Sigmoid colon (tissue), 7 donors: ENCODE measurements around the gene FURIN. TPM values are rescaled to one million over a fixed set of nuclear protein-coding genes. Genes with fewer than 3 reads are reported as not detected.

ENCODE experiments used
- DNase-seq: peaks from one replicate; pipeline ENCODE4 v3.0.0-alpha.2; 2019
- H3K27ac ChIP-seq, 4 donors: fragments of 200-600 bp; sonication (generic); one replicate each; pipeline ENCODE4 v1.5.1; 2016 to 2019; ENCODE audit warnings: mild to moderate bottlenecking in 1 of 4
- H3K27me3 ChIP-seq, 3 donors: fragments of 200-600 bp; sonication (generic); one replicate each; pipeline ENCODE4 v1.5.1; 2019; ENCODE audit warnings: mild to moderate bottlenecking in 1 of 3
- H3K36me3 ChIP-seq, 4 donors: fragments of 200-600 bp; sonication (generic); one replicate each; pipeline ENCODE4 v1.5.1; 2016 to 2019
- H3K4me1 ChIP-seq, 4 donors: fragments of 200-600 bp; sonication (generic); one replicate each; pipeline ENCODE4 v1.5.1; 2017 to 2019
- H3K4me3 ChIP-seq, 4 donors: fragments of 200-600 bp; sonication (generic); one replicate each; pipeline ENCODE4 v1.5.1; 2017 to 2019; ENCODE audit warnings: mild to moderate bottlenecking in 2 of 4, moderate library complexity in 1 of 4
- H3K9me3 ChIP-seq, 4 donors: fragments of 200-600 bp in 3 of 4; sonication (generic) in 3 of 4; one replicate each; pipeline versions ENCODE4 v1.5.1 to v1.6.1; 2013 to 2019
- EP300 ChIP-seq, 4 donors: sonication (generic); formaldehyde crosslinking; IDR thresholded peaks; one replicate each; pipeline ENCODE4 v1.6.1; 2017; ENCODE audit warnings: antibody characterized with exemption in 4 of 4
- POLR2A ChIP-seq, 2 donors: fragments of 450-650 bp; IDR thresholded peaks; one replicate each; pipeline ENCODE4 v1.6.1; 2016; ENCODE audit warnings: antibody characterized with exemption in 2 of 2, mild to moderate bottlenecking in 2 of 2, moderate library complexity in 2 of 2
- POLR2AphosphoS5 ChIP-seq, 4 donors: sonication (generic); formaldehyde crosslinking; IDR thresholded peaks; one replicate each; pipeline ENCODE4 v1.6.1; 2017; ENCODE audit warnings: antibody characterized with exemption in 4 of 4
- whole genome bisulfite sequencing, 2 donors: extraction: QIAGEN DNeasy Blood & Tissue Kit; methylation state at CpG; one replicate each; pipeline ENCODE4 v1.1.7; 2013; 5-methylcytosine and 5-hydroxymethylcytosine counted together
- intact Hi-C: fragments of 100-400 bp; cut with DNase I; formaldehyde crosslinking; loops from one replicate; pipeline ENCODE4 v1.15.1; 2023
- polyA plus RNA-seq, 3 donors: library from polyadenylated mRNA; stranded (reverse); fragments of 200-250 nt; gene quantifications; one replicate each; pipeline ENCODE4 v1.2.3, GENCODE V29; 2013
- small RNA-seq, 3 donors: library from RNA; depleted of rRNA; stranded (forward); fragments of <200 nt; gene quantifications; one replicate each; pipeline ENCODE3, GENCODE V24; 2016
- total RNA-seq, 4 donors: library from RNA; depleted of rRNA; stranded (reverse); fragments of >200 nt; gene quantifications; one replicate each; pipeline ENCODE4 v1.1.0, GENCODE V29; 2016
- TF ChIP-seq, protein P1 (sequence below), 4 experiments: fragments of 450-650 bp in 3 of 4; fragments of 200-600 bp in 1 of 4; IDR thresholded peaks; one replicate each; pipeline ENCODE4 v1.5.1; 2016 to 2019; ENCODE audit warnings: antibody characterized with exemption in 4 of 4, mild to moderate bottlenecking in 3 of 4, moderate library complexity in 2 of 4
- donor health status: healthy with polysubstance abuse.
- donor health status: Bipolar disorder and iron deficiency.
- donor health status: healthy.

FURIN gene
- total and polyA plus RNA-seq, 7 donors = 21.0 to 69.2 (median 24.6) TPM

GRCh38 chr15:90931575-90931827 lies 63.1 kb downstream of the FURIN start:
- TF ChIP-seq POLR2A (IDR thresholded peaks at IDR 0.05) (no peak), EP300 (IDR thresholded peaks at IDR 0.05) (no peak), POLR2AphosphoS5 (IDR thresholded peaks at IDR 0.05) (no peak)
- TF ChIP-seq, protein P1, sequence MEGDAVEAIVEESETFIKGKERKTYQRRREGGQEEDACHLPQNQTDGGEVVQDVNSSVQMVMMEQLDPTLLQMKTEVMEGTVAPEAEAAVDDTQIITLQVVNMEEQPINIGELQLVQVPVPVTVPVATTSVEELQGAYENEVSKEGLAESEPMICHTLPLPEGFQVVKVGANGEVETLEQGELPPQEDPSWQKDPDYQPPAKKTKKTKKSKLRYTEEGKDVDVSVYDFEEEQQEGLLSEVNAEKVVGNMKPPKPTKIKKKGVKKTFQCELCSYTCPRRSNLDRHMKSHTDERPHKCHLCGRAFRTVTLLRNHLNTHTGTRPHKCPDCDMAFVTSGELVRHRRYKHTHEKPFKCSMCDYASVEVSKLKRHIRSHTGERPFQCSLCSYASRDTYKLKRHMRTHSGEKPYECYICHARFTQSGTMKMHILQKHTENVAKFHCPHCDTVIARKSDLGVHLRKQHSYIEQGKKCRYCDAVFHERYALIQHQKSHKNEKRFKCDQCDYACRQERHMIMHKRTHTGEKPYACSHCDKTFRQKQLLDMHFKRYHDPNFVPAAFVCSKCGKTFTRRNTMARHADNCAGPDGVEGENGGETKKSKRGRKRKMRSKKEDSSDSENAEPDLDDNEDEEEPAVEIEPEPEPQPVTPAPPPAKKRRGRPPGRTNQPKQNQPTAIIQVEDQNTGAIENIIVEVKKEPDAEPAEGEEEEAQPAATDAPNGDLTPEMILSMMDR (IDR thresholded peaks at IDR 0.05) = no peak
- peak overlapping the region in 3 of 4 donors; percentile 67 to 79 (median 73) for H3K4me3 ChIP-seq
- H3K4me1 ChIP-seq = peaks cover 0 to 51% (median 48%) of the 10 kb centered on the region in 4 donors
- no peaks in the 10 kb centered on the region for H3K36me3 ChIP-seq
- no peak for DNase-seq
- H3K27ac ChIP-seq = peak overlapping the region; percentile 85 to 92 (median 90)
- WGBS, 2 donors = 13 to 26% methylated on average over 6 of the region's 6 CpGs
- H3K27me3 ChIP-seq = no peaks in the 10 kb centered on the region
- H3K9me3 ChIP-seq = no peaks in the 10 kb centered on the region
- intact Hi-C loops = loop anchor here (5.0 kb wide), 1 partner anchor 284 kb away; no protein-coding TSS in a partner anchor

DNA sequence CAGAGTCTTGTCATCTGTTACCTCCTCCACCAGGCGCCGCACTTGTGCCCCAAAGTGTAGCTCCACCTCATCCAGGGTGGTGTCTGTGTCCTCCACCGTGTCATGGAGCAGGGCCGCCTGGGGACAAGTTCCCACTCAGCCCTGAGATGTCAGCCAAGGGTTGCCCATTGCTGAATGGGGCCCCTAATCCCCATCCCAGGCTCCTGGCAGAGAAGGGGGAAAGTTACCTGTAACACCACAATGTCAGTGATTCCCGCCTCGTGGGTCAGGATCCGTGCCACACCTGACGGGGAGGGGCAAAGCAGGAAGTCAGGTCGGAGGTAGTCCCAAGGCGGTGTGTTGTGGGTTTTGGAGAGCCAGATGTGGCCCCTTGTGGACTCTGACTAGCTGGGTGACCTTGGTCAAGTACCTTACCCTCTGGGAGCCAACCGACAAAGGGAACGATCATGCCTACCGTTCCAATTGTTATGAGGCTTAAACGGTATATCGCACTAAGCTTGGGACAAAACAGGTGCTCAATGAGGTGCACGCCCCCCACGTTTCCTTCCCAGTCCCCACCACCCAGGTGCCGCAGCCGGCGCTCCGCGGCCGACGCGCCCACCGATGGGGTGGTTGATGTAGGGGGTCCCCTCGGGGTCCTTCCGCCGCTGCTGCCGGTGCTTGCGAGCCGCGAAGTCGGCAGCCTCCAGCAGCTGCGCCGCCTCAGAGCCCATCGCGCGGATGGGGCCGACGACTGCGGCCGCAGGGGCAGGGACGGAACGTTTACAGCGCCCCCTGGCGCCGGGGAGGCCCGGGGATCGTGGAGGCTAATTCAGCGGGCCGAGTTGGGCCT lies 63.7 kb downstream of the FURIN start, which contains the start of gene HDDC3:
Gene HDDC3, minus strand, starts transcription at position 722 of the 832 bp plus-strand sequence. Its CDS starts 9 bp downstream, at position 713.
- Histone ChIP-seq H3K27ac (peak within 1 kb of the TSS; percentile 85 to 92 (median 90)), H3K4me3 (peak within 1 kb of the TSS; percentile 67 to 79 (median 74)), H3K4me1 (peaks cover 0 to 56% (median 52%) of the 10 kb centered on the region in 4 donors), H3K9me3 (no peaks in the 10 kb centered on the region), H3K27me3 (no peaks in the 10 kb centered on the region), H3K36me3 (peaks cover 0 to 5% (median 0%) of the 10 kb centered on the region in 4 donors)
- peak; percentile 94 for DNase-seq
- TF ChIP-seq POLR2A (IDR thresholded peaks at IDR 0.05) (peak; percentile 22 to 28), EP300 (IDR thresholded peaks at IDR 0.05) (no peak), POLR2AphosphoS5 (IDR thresholded peaks at IDR 0.05) (peak; percentile 55 to 89 (median 77))
- TF ChIP-seq, protein P1 (IDR thresholded peaks at IDR 0.05) = peak in 3 of 4 experiments; percentile 80 to 93 (median 81)
- intact Hi-C loops = loop anchor here (1.0 to 5.0 kb wide), 2 partner anchors 30 to 285 kb away; no protein-coding TSS in a partner anchor
- WGBS, 2 donors = 0 to 1% methylated on average over 52 of the region's 52 CpGs

DNA sequence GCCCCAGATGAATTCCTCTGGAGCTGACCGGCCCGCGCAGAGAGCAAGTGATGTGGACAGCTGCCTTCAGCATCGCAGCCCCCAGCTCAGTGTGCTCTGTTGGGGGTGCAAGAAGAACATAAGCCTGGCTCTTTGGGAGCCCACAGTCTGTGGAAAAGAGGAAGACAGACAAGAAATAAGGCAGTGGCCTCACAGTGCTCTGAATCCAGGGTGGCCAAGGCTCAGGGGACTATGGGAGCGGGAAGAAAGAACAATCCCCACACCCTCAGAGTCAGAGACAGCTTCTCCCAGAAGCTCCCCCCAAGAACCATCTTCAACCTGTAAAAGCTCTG lies 64.2 kb downstream of the FURIN start:
- DNase-seq = no peak
- H3K9me3 ChIP-seq = no peaks in the 10 kb centered on the region
- H3K27ac ChIP-seq = peak overlapping the region; percentile 85 to 92 (median 90)
- no peaks in the 10 kb centered on the region for H3K27me3 ChIP-seq
- WGBS, 2 donors = 17 to 20% methylated on average over 5 of the region's 5 CpGs
- H3K4me1 ChIP-seq = peaks cover 0 to 58% (median 53%) of the 10 kb centered on the region in 4 donors
- peak overlapping the region in 3 of 4 donors; percentile 67 to 79 (median 73) for H3K4me3 ChIP-seq
- H3K36me3 ChIP-seq = peaks cover 0 to 7% (median 0%) of the 10 kb centered on the region in 4 donors
- TF ChIP-seq POLR2A (IDR thresholded peaks at IDR 0.05) = no peak
- TF ChIP-seq, protein P1 (IDR thresholded peaks at IDR 0.05) = peak in 1 of 4 experiments; percentile 64
- intact Hi-C loops = loop anchor here (1.0 to 5.0 kb wide), 2 partner anchors 30 to 285 kb away; no protein-coding TSS in a partner anchor

Small RNAs within 50 kb of the gene (small RNA-seq; reads per million reads assigned to genes)
- 0 reads per million in 3 donors for gene RN7SL363P

Other genes starting within 250 kb of the FURIN start
- gene BLM, start 151.2 kb upstream of the FURIN start, total RNA-seq = under 1 TPM in 3 of 4 donors, not detected in 1; 0.54 to 0.99 (median 0.71) TPM
- 1 to 10 TPM in 2 of 3 donors, under 1 TPM in 1; 0.60 to 6.2 (median 3.0) TPM for gene BLM, start 151.2 kb upstream of the FURIN start, polyA plus RNA-seq
- 10 to 100 TPM; 28.0 to 35.5 (median 30.4) TPM for gene FES, start 15.9 kb downstream of the FURIN start, total RNA-seq
- gene FES, start 15.9 kb downstream of the FURIN start, polyA plus RNA-seq = 10 to 100 TPM in 1 of 3 donors, 1 to 10 TPM in 2; 4.9 to 17.6 (median 7.2) TPM
- gene MAN2A2, start 34.7 kb downstream of the FURIN start, total RNA-seq = 10 to 100 TPM; 27.2 to 57.6 (median 38.4) TPM
- 10 to 100 TPM in 1 of 3 donors, 1 to 10 TPM in 2; 3.7 to 31.0 (median 4.8) TPM for gene MAN2A2, start 34.7 kb downstream of the FURIN start, polyA plus RNA-seq
- gene HDDC3, start 64.0 kb downstream of the FURIN start, total RNA-seq = 10 to 100 TPM in 1 of 4 donors, 1 to 10 TPM in 3; 5.2 to 10.7 (median 7.0) TPM
- gene HDDC3, start 64.0 kb downstream of the FURIN start, polyA plus RNA-seq = 10 to 100 TPM; 19.1 to 27.0 (median 24.0) TPM
- 10 to 100 TPM; 36.0 to 63.5 (median 60.2) TPM for gene UNC45A, start 66.7 kb downstream of the FURIN start, total RNA-seq
- gene UNC45A, start 66.7 kb downstream of the FURIN start, polyA plus RNA-seq = 10 to 100 TPM; 28.8 to 50.4 (median 31.4) TPM
- gene RCCD1, start 86.3 kb downstream of the FURIN start, total RNA-seq = 1 to 10 TPM; 5.2 to 8.0 (median 6.7) TPM
- 10 to 100 TPM in 1 of 3 donors, 1 to 10 TPM in 2; 4.2 to 11.8 (median 6.7) TPM for gene RCCD1, start 86.3 kb downstream of the FURIN start, polyA plus RNA-seq
- gene PRC1, start 125.9 kb downstream of the FURIN start, total RNA-seq = 10 to 100 TPM in 1 of 4 donors, 1 to 10 TPM in 3; 1.8 to 13.8 (median 6.4) TPM
- gene PRC1, start 125.9 kb downstream of the FURIN start, polyA plus RNA-seq = 10 to 100 TPM in 2 of 3 donors, 1 to 10 TPM in 1; 4.8 to 44.2 (median 12.3) TPM
- 1 to 10 TPM; 6.6 to 9.3 (median 7.6) TPM for gene VPS33B, start 154.0 kb downstream of the FURIN start, total RNA-seq
- gene VPS33B, start 154.0 kb downstream of the FURIN start, polyA plus RNA-seq = 10 to 100 TPM in 2 of 3 donors, 1 to 10 TPM in 1; 7.4 to 13.4 (median 13.2) TPM
- gene SV2B, start 231.7 kb downstream of the FURIN start, total RNA-seq = 1 to 10 TPM; 2.5 to 5.0 (median 3.6) TPM
- 1 to 10 TPM in 1 of 3 donors, not detected in 2; 2.0 TPM for gene SV2B, start 231.7 kb downstream of the FURIN start, polyA plus RNA-seq